Tibial nerve (tissue), 4 donors: ENCODE results near the gene NUDT13. TPM values are rescaled to one million over a fixed set of nuclear protein-coding genes. Genes with fewer than 3 reads are reported as not detected.
"Not testable (repeated sequence)": the region's sequence is repeated elsewhere in the genome, so short reads cannot be mapped to it uniquely, and the experiment has no call there.

Experiments
- DNase-seq, 2 donors: peaks; one replicate each; pipeline ENCODE4 v3.0.0-alpha.2; 2019; ENCODE audit warnings: low spot score in 2 of 2
- H3K27ac ChIP-seq, 4 donors: fragments of 200-600 bp; sonication (generic) in 3 of 4; one replicate each; pipeline ENCODE4 v1.5.1; 2017 to 2019; ENCODE audit warnings: mild to moderate bottlenecking in 1 of 4
- H3K27me3 ChIP-seq, 2 donors: fragments of 200-600 bp; sonication (generic) in 1 of 2; one replicate each; pipeline versions ENCODE4 v1.5.1 to v1.6.0; 2017 to 2019
- H3K36me3 ChIP-seq, 3 donors: fragments of 200-600 bp; sonication (generic); one replicate each; pipeline ENCODE4 v1.5.1; 2018 to 2019
- H3K4me1 ChIP-seq, 4 donors: fragments of 200-600 bp; sonication (generic) in 3 of 4; one replicate each; pipeline ENCODE4 v1.5.1; 2017 to 2019
- H3K4me3 ChIP-seq, 4 donors: fragments of 200-600 bp; sonication (generic) in 3 of 4; one replicate each; pipeline ENCODE4 v1.5.1; 2017 to 2019; ENCODE audit warnings: mild to moderate bottlenecking in 1 of 4, moderate library complexity in 1 of 4
- H3K9me3 ChIP-seq, 4 donors: fragments of 200-600 bp; sonication (generic) in 3 of 4; one replicate each; pipeline ENCODE4 v1.5.1; 2017 to 2019
- EP300 ChIP-seq, 2 donors: sonication (generic); formaldehyde crosslinking; IDR thresholded peaks; one replicate each; pipeline ENCODE4 v1.6.1; 2017; ENCODE audit warnings: antibody characterized with exemption in 2 of 2, mild to moderate bottlenecking in 1 of 2
- POLR2A ChIP-seq, 2 donors: fragments of 450-650 bp; IDR thresholded peaks; one replicate each; pipeline ENCODE4 v1.6.1; 2017; ENCODE audit warnings: antibody characterized with exemption in 2 of 2, mild to moderate bottlenecking in 2 of 2, moderate library complexity in 2 of 2
- WGBS, 2 donors: methylation state at CpG; one replicate each; pipeline ENCODE4 v1.1.5; 2018; 5-methylcytosine and 5-hydroxymethylcytosine counted together
- total RNA-seq, 4 donors: library from RNA; depleted of rRNA; stranded (reverse); fragments of >200 nt; gene quantifications; one replicate each; pipeline ENCODE4 v1.1.0, GENCODE V29; 2016
- TF ChIP-seq, protein P1 (sequence below), 5 experiments: fragments of 200-600 bp in 3 of 5; fragments of 450-650 bp in 2 of 5; sonication (generic) in 3 of 5; IDR thresholded peaks; one replicate each; pipeline ENCODE4 v1.5.1; 2016 to 2019; ENCODE audit warnings: antibody characterized with exemption in 5 of 5, mild to moderate bottlenecking in 3 of 5, moderate library complexity in 2 of 5

Gene NUDT13
- total RNA-seq, 4 donors from 2014 or later = 1.2 to 10.5 (median 4.2) TPM

DNA sequence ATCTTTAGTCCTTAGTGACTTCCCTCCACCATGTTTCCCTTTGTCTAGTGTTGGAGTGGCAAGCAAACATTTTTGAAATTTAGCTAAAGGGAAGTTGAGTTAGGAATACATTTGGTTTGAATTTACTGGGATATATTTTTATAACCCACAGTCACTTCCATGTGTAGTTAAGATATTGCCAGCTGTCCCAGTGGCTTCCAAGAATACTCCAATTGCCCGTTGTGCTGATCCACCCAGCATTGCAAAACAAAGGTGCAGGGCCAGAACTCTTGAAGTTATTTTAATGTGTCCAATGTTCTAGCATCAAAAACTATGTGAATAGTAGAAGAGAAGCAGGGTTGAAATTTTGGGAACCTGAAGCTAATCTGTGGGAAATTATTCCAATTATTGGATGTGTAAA is 11.1 kb upstream of the NUDT13 start:
- Histone ChIP-seq H3K4me1 (peaks cover 0 to 15% (median 8%) of the 10 kb centered on the region in 4 donors), H3K27ac (no peak overlapping the region), H3K4me3 (no peak overlapping the region), H3K27me3 (no peaks in the 10 kb centered on the region), H3K36me3 (peaks cover 0 to 20% (median 0%) of the 10 kb centered on the region in 3 donors), H3K9me3 (no peaks in the 10 kb centered on the region)
- WGBS, 2 donors = 62 to 65% methylated on average over 1 of the region's 1 CpG
- peak in 1 of 2 donors; percentile 24 for DNase-seq
- TF ChIP-seq EP300 (IDR thresholded peaks at IDR 0.05) (no peak), POLR2A (IDR thresholded peaks at IDR 0.05) (no peak)
- TF ChIP-seq, protein P1, sequence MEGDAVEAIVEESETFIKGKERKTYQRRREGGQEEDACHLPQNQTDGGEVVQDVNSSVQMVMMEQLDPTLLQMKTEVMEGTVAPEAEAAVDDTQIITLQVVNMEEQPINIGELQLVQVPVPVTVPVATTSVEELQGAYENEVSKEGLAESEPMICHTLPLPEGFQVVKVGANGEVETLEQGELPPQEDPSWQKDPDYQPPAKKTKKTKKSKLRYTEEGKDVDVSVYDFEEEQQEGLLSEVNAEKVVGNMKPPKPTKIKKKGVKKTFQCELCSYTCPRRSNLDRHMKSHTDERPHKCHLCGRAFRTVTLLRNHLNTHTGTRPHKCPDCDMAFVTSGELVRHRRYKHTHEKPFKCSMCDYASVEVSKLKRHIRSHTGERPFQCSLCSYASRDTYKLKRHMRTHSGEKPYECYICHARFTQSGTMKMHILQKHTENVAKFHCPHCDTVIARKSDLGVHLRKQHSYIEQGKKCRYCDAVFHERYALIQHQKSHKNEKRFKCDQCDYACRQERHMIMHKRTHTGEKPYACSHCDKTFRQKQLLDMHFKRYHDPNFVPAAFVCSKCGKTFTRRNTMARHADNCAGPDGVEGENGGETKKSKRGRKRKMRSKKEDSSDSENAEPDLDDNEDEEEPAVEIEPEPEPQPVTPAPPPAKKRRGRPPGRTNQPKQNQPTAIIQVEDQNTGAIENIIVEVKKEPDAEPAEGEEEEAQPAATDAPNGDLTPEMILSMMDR (IDR thresholded peaks at IDR 0.05) = no peak

DNA sequence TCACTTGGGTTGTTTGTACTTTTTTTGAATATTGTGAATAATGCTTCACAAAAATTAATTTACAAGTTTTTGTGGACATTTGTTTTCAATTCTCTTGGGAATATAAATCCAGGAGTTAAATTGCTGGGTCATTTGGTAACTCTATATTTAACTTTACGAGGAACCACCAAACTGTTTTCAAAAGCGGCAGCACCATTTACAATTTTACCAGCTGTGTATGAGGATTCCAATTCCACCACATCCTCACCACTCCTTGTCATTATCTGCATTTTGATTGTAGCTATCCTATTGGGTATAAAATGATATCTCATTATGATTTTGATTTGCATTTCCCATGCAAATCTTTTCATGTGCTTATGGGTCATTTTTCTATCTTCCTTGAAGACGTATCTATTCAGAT is 4.0 kb upstream of the NUDT13 start:
- Histone ChIP-seq H3K4me3 (no peak overlapping the region), H3K27ac (no peak overlapping the region), H3K27me3 (no peaks in the 10 kb centered on the region), H3K36me3 (peaks cover 0 to 9% (median 0%) of the 10 kb centered on the region in 3 donors), H3K9me3 (no peaks in the 10 kb centered on the region), H3K4me1 (peaks cover 0 to 6% (median 0%) of the 10 kb centered on the region in 4 donors)
- no peak for DNase-seq
- TF ChIP-seq, protein P1 (IDR thresholded peaks at IDR 0.05) = no peak
- TF ChIP-seq EP300 (IDR thresholded peaks at IDR 0.05) (no peak), POLR2A (IDR thresholded peaks at IDR 0.05) (no peak)
- 89 to 94% methylated on average over 3 of the region's 3 CpGs for WGBS, 2 donors

DNA sequence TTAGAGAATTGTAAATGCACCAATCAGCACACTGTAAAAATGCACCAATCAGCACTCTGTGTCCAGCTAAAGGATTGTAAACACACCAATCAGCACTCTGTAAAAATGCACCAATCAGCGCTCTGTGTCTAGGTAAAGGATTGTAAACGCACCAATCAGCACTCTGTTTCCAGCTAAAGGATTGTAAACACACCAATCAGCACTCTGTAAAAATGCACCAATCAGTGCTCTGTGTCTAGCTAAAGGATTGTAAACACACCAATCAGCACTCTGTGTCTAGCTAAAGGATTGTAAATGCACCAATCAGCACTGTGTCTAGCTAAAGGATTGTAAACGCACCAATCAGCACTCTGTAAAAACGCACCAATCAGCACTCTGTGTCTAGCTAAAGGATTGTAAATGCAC is 1.0 kb upstream of the NUDT13 start:
- not testable (repeated sequence) for H3K9me3 ChIP-seq, DNase-seq, H3K4me1 ChIP-seq, H3K27ac ChIP-seq, H3K36me3 ChIP-seq, H3K4me3 ChIP-seq, H3K27me3 ChIP-seq
- WGBS, 2 donors = 86 to 94% methylated on average over 4 of the region's 4 CpGs

DNA sequence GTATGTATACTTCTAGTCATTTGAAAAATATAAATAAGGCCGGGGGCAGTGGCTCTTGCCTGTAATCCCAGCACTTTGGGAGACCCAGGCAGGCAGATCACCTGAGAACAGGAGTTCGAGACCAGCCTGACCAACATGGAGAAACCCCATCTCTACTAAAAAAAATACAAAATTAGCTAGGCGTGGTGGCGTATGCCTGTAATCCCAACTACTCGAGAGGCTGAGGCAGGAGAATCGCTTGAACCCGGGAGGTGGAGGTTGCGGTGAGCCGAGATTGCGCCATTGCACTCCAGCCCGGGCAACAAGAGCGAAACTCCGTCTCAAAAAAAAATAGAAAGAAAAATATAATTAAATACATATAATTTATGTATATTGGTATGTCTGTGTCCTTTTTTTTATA is 1.8 kb downstream of the NUDT13 start:
- H3K36me3 ChIP-seq = peaks cover 0 to 14% (median 0%) of the 10 kb centered on the region in 3 donors
- not testable (repeated sequence) for H3K4me3 ChIP-seq, H3K27ac ChIP-seq, H3K9me3 ChIP-seq, DNase-seq, H3K4me1 ChIP-seq, H3K27me3 ChIP-seq
- 94 to 96% methylated on average over 13 of the region's 13 CpGs for WGBS, 2 donors

DNA sequence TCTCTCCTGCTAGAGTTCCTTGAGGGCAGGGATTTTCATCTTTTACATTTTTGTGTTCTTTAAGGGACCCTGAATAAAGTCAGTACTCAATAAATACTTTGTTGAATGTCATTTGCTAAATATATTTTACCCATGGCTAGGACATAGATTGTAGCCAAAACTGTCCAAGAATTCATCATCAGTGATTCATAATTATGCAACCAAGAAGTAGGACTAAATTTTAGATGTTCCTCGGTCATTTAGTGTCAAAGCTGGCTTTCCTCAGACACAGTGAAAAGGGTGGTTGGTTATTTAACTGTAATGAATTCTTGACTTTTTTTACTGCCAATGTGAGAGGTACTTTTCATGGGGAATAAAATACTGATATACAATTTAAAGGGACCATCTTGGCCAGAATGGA is 3.3 kb downstream of the NUDT13 start:
- no peak for DNase-seq
- TF ChIP-seq, protein P1 (IDR thresholded peaks at IDR 0.05) = no peak
- TF ChIP-seq POLR2A (IDR thresholded peaks at IDR 0.05) (no peak), EP300 (IDR thresholded peaks at IDR 0.05) (no peak)
- 70 to 71% methylated on average over 1 of the region's 1 CpG for WGBS, 2 donors

DNA sequence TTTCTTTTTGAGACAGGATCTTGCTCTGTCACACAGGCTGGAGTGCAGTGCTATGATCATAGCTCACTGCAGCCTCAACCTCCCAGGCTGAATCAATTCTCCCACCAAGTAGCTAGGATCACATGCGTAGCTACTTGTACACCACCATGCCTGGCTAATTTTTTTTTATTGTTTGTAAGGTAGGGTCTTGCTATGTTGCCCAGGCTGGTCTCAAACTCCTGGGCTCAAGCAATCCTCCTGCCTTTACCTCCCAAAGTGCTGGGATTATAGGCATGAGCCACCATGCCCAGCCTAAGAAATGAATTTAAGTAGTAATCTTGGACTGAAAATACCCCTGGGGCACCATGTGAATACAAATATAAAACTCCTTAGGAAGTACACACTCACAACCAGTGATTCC is 5.8 kb downstream of the NUDT13 start:
- DNase-seq = no peak
- Histone ChIP-seq H3K27ac (no peak overlapping the region), H3K27me3 (no peaks in the 10 kb centered on the region), H3K9me3 (no peaks in the 10 kb centered on the region), H3K4me3 (no peak overlapping the region), H3K36me3 (peaks cover 0 to 40% (median 0%) of the 10 kb centered on the region in 3 donors), H3K4me1 (peaks cover 0 to 13% (median 0%) of the 10 kb centered on the region in 4 donors)
- TF ChIP-seq, protein P1 (IDR thresholded peaks at IDR 0.05) = no peak
- TF ChIP-seq EP300 (IDR thresholded peaks at IDR 0.05) (no peak), POLR2A (IDR thresholded peaks at IDR 0.05) (no peak)
- 92 to 96% methylated on average over 1 of the region's 1 CpG for WGBS, 2 donors

More for the DNA sequence above, 3.3 kb downstream of the NUDT13 start:
- Histone ChIP-seq H3K36me3 (peaks cover 0 to 15% (median 0%) of the 10 kb centered on the region in 3 donors), H3K9me3 (no peaks in the 10 kb centered on the region), H3K4me3 (no peak overlapping the region), H3K27me3 (no peaks in the 10 kb centered on the region), H3K27ac (no peak overlapping the region), H3K4me1 (peaks cover 0 to 15% (median 0%) of the 10 kb centered on the region in 4 donors)
